GM19467 (cell line): ENCODE measurements around the gene NTRK2.

Experiments
- ATAC-seq: cut with Tn5 transposase; IDR thresholded peaks from one replicate; pipeline ENCODE4 v1.9.1; 2021; ENCODE audit warnings: mild to moderate bottlenecking, moderate library complexity; ENCODE audit not compliant: unreplicated experiment

Gene NTRK2

GRCh38 chr9:84812847-84813246 lies 143.3 kb downstream of the NTRK2 start:
- ATAC-seq: no peak

DNA sequence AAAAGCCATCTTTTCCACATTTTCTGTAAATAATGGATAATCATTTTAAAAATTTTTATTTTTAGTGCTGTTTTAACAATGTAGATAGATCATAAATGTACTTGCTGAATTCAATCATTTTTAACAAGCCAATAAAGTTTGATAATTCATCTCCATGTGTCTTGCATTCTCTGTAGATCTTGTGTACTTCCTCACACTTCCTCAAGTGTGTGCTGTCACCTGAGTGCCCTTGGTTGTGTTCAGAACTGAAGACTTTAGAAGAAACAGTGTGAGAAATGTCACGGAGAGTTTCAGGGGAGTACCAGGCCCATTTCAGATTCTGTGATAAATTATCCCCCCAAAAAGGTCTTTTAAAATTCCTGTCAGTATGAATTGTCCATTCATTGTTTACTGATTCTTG lies 146.0 kb downstream of the NTRK2 start:
- ATAC-seq: no peak

GRCh38 chr9:84817038-84817437 lies 147.5 kb downstream of the NTRK2 start:
- no peak for ATAC-seq

GRCh38 chr9:84818791-84819190 lies 149.3 kb downstream of the NTRK2 start:
- no peak for ATAC-seq

DNA sequence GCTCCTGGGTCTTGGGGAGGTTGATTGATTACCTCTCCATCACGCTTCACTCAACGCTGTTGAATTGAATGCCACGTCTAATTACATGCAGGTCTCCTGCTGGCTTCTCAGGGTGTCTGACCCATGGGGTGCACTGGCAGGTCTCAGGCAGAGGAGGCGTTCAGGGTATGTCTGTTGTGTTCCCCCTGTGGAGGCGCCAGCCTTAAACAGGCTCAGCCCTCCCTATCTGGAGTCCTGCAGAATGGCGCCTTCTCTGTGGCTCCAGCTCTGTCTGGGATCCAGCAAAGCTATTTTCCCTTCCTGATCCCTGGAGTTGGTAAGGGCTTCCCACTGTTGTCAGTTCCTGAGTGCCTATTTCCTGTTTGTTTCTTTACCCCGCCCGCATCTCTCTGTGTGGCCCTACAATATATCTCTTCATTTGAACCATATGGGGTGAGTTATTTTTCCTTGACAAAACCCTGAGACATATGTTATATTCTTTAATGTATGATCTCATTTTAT lies 150.0 kb downstream of the NTRK2 start:
- ATAC-seq: no peak

DNA sequence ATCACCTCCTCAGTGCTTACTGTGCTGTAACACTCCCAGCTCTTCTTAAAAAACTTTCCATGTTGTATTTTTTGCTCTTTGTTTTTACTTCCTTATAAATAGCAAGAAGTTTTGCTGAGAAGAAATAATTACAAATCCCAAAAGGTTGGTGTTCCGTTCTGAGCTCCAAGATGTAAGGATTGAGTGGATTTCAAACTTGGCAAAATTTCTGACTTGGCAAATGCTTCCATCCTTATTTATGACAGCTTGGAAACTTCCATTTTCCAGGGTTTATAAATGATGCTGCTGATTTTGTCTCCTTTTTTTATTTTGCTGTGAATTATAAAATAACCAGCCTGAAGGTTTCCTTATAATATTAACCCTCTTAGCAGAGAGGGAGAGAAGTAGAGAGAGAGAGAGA lies 151.9 kb downstream of the NTRK2 start:
- no peak for ATAC-seq

- no peak for ATAC-seq
These were observed 153.2 kb downstream of the NTRK2 start for GRCh38 chr9:84822589-84823233.

GRCh38 chr9:84823421-84824271 lies 154.1 kb downstream of the NTRK2 start:
- no peak for ATAC-seq

DNA sequence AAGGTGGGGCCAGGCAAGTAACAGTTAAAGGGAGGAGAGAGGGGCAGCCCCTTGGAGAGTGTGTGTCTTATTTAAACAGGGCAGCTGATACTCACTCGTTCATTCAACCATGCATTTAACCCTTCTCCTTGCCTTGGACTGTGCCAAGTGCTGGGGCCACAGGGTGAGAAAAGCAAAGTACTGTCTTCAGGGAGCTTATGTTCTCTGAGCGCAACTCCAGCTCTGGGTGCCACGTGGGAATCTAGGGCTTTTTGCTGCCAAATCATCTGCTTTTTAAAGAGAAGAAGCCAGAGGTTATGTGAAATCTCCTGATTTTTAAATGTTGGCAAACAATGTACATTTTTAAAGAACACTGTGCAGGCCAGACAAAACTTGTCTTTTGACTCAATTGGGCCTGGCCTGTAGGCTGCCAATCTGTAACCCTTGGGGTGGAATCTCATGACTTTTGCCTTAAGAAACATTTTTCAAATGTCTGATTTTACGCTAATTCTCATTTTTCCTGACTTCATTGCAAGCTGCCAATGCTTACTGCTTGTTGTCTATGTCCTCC lies 157.8 kb downstream of the NTRK2 start:
- no peak for ATAC-seq

- no peak for ATAC-seq
These were observed 158.5 kb downstream of the NTRK2 start for GRCh38 chr9:84828046-84828445.

DNA sequence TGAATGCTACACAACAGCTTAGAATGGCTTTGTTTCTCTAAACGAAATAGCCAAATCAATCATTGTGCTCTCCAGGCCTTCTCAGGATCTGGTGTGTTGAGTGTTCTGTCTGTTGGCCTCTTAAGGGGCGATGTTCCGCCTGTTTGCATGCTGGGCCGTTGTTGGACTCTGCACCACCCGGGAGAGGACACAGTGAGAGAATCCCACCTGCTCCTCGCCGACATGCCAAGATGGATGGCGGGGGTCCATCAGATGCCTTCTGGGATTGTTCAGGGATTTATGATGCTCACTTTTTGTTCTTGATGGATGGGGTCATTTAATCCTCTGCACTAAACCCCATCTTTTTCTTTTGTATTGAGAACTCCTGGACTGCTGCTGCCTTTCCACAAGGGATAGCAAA lies 159.9 kb downstream of the NTRK2 start:
- no peak for ATAC-seq

DNA sequence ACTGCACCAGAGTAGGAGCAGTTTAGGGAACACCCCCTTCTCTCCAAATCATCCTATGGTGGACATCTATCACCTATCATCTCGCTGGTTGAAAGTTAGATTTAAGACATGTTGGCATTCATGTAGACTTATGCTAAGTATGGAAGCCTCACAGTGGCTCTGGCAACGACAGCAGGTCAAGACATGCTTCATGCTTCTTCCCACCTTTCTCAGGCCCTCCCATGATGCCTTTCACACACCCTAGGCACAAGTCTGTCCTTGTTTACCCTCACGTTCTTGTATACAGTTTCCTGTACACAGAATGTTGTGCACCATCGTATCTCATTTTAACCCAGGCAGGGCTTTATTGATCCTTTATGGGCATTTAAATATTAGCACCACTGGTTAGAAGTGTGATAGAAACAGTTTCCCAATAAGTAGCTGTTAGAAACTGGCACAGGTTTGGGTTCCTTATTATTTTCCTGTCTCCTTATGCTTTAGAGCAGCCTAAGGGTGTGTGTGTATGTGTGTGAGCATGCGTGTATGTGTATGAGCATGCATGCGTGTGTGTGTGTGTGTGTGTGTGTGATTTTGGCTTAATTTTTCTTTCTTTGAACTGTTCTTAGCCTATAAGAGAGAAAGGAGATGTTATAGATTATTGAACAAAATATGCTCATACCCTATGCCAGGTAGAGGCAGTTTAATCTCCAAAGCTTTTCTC lies 160.6 kb downstream of the NTRK2 start:
- no peak for ATAC-seq

DNA sequence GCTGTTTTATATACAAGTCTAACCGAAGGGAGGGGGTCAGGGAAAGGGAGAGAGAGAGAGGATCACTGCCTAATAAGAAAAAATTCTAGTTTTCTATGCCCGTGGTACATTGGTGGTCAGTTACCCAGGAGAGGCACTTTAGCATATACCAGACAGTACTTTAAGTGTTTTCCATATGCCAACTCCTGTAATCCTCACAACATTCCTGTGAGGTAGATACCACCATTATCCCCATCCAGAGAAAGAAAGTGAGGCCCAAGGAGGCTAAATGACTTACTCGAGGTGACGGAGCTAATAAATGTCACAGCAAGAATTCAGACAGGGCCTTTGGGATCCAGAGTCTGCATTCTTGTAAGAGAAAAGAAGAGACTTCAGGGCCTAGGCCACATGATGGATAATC lies 161.8 kb downstream of the NTRK2 start:
- no peak for ATAC-seq

GRCh38 chr9:84832453-84832852 lies 162.9 kb downstream of the NTRK2 start:
- no peak for ATAC-seq

DNA sequence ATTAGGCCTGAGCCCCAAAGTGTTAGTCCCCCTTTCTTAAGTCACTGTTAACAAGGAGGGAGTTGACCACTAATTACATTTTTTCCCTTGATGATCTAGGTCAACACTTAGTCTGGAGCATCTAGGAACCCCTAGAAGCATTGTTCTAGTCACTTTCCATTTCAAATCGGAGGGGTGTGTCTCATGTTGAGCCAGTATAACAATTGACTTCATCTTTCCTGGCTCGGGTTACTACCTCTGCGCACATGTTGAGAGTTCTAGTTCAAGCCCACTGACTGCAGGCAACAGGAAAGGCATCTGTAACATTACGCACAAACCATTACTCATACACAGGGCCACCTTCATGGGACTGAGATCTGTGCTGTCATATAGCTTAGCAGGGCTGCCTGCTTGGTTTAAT lies 164.9 kb downstream of the NTRK2 start:
- no peak for ATAC-seq

GRCh38 chr9:84835745-84836144 lies 166.2 kb downstream of the NTRK2 start:
- ATAC-seq: no peak

DNA sequence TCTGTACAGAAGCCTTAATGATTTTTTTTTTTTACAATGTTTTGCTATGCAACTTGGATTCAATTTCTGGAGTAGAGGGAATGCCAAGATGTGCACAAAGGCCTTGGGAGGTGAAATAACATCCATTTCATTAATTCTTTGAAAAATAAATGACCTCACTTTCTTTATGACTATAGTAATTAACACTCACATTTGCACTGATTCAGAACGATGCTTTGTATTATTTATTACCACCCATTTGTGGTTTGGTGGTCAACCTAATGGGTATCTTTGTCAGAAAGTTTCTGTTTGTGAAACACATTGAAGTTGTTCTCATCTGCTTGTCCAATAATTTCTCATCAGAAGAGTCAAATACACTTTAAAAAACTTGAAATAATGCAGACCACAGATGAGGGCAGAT lies 169.3 kb downstream of the NTRK2 start:
- no peak for ATAC-seq

DNA sequence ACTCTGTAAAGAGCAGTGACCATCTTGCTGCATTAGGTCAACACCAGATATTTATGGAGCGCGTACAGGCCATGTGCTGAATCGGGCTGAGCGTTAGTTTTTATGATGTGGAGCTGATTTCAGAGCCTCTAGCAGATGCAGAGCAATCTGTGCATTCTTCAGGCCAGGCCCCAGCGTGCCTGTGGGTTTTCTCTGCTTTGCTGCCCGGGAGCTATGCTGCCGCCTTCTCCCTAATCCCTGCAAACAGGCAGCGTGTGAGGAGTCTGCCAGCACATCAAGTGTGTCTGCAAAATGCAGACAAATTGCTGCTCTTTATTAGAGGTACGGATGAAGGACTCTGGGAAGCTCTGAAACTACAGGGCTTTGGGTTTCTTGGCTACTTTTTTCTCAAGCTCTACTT lies 170.0 kb downstream of the NTRK2 start:
- ATAC-seq: no peak

GRCh38 chr9:84841931-84842330 lies 172.4 kb downstream of the NTRK2 start:
- no peak for ATAC-seq

- no peak for ATAC-seq
These were observed 173.8 kb downstream of the NTRK2 start for GRCh38 chr9:84843175-84843824.
